AG09319 (cell line): ENCODE results near the gene DAP.

Experiments
- DNase-seq: peaks from one replicate; pipeline ENCODE4 v3.0.0-alpha.2; 2010; ENCODE audit warnings: low read depth; ENCODE audit errors: extremely low read depth
- CTCF ChIP-seq: IDR thresholded peaks from 2 replicates; pipeline ENCODE4 v1.5.1; 2011; ENCODE audit warnings: low read depth, mild to moderate bottlenecking, inconsistent platforms, low read length, moderate library complexity

Gene DAP

GRCh38 chr5:10637944-10638343, 123.1 kb downstream of the DAP start:
- TF ChIP-seq CTCF: no peak
- no peak for DNase-seq

GRCh38 chr5:10636363-10637142, 124.5 kb downstream of the DAP start:
- no peak for TF ChIP-seq CTCF
- DNase-seq: no peak

GRCh38 chr5:10635867-10636350, 125.1 kb downstream of the DAP start:
- TF ChIP-seq CTCF: no peak
- no peak for DNase-seq

- no peak for TF ChIP-seq CTCF
- DNase-seq: no peak
These were observed 125.7 kb downstream of the DAP start for GRCh38 chr5:10635257-10635866.

GRCh38 chr5:10634562-10634961, 126.5 kb downstream of the DAP start:
- no peak for TF ChIP-seq CTCF

GRCh38 chr5:10634050-10634449, 127.0 kb downstream of the DAP start:
- no peak for TF ChIP-seq CTCF

More at GRCh38 chr5:10634562-10634961, 126.5 kb downstream of the DAP start:
- no peak for DNase-seq

More at GRCh38 chr5:10634050-10634449, 127.0 kb downstream of the DAP start:
- DNase-seq: no peak
